ENCODE data around the gene TPST1.
"Not testable (repeated sequence)": the region's sequence is repeated elsewhere in the genome, so short reads cannot be mapped to it uniquely, and the experiment has no call there.

Gene TPST1

GRCh38 chr7:66331883-66332282 lies 126.7 kb downstream of the TPST1 start:
- DNase-seq (ENCODE audit: low read depth in 2 of 2): no peak

DNA sequence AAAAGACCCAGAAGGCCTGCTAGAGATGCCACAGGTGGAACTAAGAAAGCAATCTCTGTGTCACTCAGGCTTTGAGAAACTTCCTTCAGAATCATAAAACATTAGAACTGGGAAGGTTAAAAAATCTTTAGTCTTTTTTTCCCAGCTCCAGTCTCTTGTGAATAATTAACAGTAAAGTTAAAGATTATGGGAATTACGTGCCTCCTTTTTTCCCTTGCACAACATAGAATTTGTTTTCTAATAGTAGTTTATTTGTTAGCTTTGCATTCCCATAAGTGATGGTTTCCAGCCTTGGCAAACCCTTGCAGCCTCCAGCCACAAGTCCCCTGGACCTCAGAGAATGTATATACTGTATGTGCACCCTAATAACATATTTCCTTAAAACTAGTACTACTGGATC lies 128.3 kb downstream of the TPST1 start:
- no peak for DNase-seq (ENCODE audit: low read depth in 2 of 2)

- DNase-seq (ENCODE audit: low read depth in 2 of 2): no peak
Measured at GRCh38 chr7:66335318-66335717, 130.2 kb downstream of the TPST1 start.

GRCh38 chr7:66336760-66337159 lies 131.6 kb downstream of the TPST1 start:
- DNase-seq (ENCODE audit: low read depth in 2 of 2): no peak

DNA sequence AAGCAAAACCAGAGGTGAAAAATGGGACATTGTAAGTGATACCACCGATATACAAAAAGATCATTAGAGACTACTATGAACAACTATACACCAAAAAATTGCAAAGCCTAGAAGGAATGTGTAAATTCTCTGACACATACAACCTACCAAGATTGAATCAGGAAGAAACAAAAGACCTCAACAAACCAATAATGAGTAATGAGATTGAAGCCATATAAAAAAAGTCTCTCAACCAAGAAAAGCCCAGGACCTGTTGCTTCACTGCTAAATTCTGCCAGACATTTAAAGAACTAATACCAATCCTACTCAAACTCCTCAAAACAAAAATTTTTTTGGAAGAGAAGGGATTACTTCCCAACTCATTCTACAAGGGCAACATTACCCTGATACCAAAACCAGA lies 134.0 kb downstream of the TPST1 start:
- no peak for DNase-seq (ENCODE audit: low read depth in 2 of 2)

GRCh38 chr7:66344166-66344565 lies 139.0 kb downstream of the TPST1 start:
- no peak for DNase-seq (ENCODE audit: low read depth in 2 of 2)

- no peak for DNase-seq (ENCODE audit: low read depth in 2 of 2)
Measured at GRCh38 chr7:66348531-66348930, 143.4 kb downstream of the TPST1 start.

DNA sequence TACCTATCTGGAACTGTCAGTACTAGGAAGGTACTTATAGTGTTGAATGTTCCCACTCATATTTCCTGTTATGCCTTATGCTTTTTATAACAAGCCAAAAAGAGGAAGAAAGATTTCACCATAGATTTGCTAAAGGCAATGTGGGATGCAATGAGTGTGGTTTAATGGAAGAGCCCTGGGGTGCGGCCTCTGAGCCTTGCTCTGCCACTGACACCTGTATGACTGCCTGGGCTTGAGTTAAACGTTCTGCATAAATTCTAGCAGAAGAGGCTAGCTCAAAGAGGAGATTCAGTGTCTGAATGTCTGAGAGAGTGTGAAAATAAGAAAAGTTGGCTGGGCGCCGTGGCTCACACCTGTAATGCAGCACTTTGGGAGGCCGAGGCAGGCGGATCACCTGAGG lies 143.8 kb downstream of the TPST1 start:
- DNase-seq (ENCODE audit: low read depth in 2 of 2): no peak

DNA sequence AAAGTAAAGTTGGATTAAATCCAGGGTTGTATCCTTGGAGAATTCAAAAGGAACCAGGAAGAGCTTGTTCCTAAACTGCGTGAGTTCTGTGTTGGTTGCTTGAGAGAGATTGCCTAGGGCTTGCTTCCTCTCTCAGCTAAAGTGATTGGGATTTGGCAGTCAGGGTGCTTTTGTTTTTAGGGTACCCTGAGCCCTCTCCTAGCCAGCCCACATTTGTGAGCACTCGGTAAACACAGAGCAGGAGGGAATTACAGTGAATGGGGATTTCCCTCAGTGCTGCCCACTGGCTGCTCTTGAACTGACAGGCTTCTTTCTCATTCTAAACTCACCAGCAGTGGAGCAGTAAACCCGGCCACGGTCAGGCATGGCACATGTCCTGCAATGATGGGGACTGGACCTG lies 146.9 kb downstream of the TPST1 start:
- no peak for DNase-seq (ENCODE audit: low read depth in 2 of 2)

GRCh38 chr7:66353547-66353946 lies 148.4 kb downstream of the TPST1 start:
- no peak for DNase-seq (ENCODE audit: low read depth in 2 of 2)

GRCh38 chr7:66355756-66356155 lies 150.6 kb downstream of the TPST1 start:
- no peak for DNase-seq (ENCODE audit: low read depth in 2 of 2)

DNA sequence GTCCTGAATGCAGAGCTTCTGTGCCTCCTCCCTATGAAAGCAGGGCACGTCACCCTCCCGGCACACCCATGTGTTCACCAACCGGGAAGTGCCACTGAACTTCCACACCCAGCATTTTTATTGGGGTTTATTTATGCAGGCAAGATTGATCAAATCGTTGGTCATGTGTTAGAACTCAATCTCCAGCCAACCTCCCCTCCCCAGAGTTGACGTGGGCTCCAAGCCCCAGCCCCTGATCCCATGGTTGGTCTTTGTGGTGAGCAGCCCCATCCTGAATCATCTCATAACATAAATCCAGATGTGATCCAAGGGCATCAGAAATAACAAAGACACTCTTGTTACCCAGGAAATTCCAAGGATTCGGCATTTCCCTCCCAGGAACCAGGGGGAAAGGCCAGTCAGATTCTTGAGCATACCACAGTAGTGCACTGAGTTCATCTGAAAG lies 151.2 kb downstream of the TPST1 start:
- no peak for DNase-seq (ENCODE audit: low read depth in 2 of 2)

GRCh38 chr7:66357087-66357486 lies 152.0 kb downstream of the TPST1 start:
- DNase-seq (ENCODE audit: low read depth in 2 of 2): no peak

DNA sequence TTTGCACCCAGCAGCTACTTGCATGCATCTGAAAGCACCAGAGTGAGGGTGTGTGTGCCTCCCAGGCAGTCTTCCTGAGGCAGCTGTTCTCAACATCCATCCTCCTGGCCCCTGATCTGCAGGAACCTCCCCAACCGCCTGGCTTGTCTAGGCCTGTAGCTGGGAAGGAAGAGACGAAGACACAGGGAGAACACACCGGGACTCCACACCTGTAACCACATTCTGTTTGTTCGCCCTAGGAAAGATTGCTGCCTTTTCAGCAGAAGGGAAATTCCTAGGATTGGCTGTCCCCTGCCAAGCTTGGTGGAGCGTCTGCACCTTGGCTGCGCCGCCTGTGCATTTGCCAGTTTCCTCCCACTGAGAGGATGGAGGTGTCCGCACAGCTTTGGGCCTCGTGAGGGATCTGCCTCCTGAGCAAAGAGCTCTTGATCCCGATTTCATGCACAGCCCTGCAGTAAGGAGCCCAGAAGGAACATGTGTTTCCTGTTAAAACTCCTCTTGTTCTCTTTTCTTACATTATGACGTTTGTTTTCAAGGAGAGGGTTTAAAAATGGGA lies 154.6 kb downstream of the TPST1 start:
- DNase-seq (ENCODE audit: low read depth in 2 of 2): no peak

GRCh38 chr7:66362136-66362535 lies 157.0 kb downstream of the TPST1 start:
- no peak for DNase-seq (ENCODE audit: low read depth in 2 of 2)

GRCh38 chr7:66363635-66364034 lies 158.5 kb downstream of the TPST1 start:
- no peak for DNase-seq (ENCODE audit: low read depth in 2 of 2)

GRCh38 chr7:66365031-66365430 lies 159.9 kb downstream of the TPST1 start:
- not testable (repeated sequence) for DNase-seq (ENCODE audit: low read depth in 2 of 2)

GRCh38 chr7:66371096-66371824 lies 166.1 kb downstream of the TPST1 start:
- no peak for DNase-seq (ENCODE audit: low read depth in 2 of 2)

DNA sequence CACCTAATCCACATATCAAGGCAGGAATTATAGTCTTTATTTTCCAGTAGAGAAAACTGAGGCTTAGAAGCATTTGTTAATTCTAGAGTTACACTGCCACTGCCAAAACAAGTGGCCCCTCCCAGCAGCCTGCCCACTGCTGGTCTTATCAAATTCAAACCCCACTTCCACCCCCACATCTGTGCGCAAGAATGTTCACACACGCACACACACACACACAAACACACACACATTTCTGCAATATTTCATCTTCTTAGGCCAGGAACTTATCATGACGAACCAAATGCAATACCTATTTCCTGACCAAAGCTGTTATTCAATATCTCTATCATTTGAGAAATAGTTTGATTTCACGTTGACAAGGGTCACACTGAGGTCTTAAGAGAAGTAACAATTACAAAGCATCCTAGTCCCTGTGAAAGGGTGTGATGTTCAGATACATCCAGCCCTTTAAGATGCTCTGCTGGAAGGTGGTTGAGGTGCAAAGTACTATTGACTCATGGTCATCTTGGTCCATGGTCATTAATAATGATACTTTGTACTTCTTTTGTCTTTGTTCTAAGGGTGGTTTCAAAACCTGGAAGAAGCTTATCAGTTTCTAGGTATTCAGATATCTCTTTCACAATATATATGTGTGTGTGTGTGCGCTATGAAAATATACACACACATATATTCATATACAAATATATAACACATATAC lies 169.2 kb downstream of the TPST1 start:
- DNase-seq (ENCODE audit: low read depth in 2 of 2): not testable (repeated sequence)

DNA sequence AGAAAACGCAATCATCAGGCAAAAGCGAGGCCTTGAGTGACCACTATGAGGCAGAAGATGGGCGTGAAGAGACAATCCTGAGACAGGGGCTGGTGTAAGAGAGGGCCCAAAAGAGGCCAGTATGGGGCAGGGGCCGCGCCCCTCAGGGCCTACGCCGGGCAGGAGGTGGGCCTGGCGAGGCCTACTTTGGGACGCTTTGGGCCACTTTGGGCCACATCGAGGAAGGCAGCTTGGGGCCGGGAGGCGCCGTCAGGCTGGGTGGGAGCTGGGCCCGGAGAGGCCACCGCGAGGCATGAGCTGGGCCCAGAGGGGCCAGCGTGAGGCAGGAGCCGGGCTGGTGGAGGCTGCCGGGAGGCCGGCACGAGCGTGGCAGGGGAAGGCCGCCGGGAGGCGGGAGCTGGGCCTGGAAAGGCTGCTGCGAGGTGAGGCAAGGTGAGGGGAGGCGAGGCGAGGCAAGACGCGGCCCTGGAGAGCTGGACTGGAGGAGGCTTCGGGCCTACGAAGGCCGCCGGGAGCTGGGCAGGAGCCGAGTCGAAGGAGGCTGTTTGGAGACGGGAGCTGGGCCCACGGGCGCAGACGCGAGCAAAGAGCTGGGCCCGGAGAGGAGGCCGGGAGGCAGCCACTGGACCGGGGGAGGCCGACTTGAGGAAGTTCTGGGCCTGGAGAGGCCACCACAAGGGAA lies 171.3 kb downstream of the TPST1 start:
- no peak for DNase-seq (ENCODE audit: low read depth in 2 of 2)

DNA sequence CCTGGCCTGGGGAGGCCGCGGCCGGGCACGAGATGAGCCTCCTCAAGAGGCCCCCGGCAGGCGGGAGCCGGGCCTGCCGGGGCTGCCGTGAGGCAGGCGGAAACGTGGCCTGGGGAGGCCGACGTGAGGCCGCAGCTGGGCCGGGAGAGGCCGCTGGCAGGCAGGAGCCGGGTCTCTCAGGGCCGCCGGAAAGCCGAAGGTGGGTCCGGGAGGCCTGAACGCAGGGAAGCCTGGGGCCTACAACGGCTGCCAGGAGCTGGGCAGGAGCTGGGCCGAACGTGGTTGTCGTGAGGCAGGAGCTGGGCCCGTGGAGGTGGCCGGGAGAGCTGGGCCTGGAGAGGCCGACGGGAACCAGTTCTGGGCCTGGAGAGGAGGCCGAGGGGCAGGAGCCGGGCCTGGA lies 171.9 kb downstream of the TPST1 start:
- DNase-seq (ENCODE audit: low read depth in 2 of 2): no peak

DNA sequence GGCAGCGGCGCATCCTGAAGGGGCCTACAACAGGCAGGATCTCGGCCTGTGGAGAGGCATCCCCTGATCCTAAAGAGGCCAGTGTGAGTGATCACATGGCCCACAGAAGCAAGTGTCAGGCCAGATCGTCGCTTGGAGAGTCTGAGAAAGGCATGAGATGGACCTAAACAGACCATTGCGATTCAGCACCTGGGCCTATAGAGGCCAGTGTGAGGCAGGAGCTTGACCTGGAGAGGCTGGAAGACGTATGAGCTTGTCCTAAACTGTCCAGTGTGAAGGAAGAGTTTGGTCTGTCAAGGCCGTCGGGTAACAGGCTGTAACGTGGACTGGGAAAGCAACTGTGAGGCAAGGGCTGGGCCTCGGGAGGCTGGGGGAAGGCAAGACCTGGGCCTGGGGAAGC lies 172.6 kb downstream of the TPST1 start:
- no peak for DNase-seq (ENCODE audit: low read depth in 2 of 2)
